K562 (cell line): ENCODE results near the gene LRRC59. TPM values are rescaled to one million over a fixed set of nuclear protein-coding genes. Genes with fewer than 3 reads are reported as not detected.

ENCODE experiments used
- ATAC-seq: fragments of 200-7000 bp; cut with Tn5 transposase; 3 replicates; pipeline ENCODE4 v1.9.1; 2020; ENCODE audit warnings: moderate library complexity
- BruUV-seq: library from RNA; stranded (reverse); fragments of 400-500 nt; replicated peaks from 2 replicates; lab custom pipeline; 2021; lab: Mats Ljungman, UMichigan
- CTCF ChIA-PET: fragments of 300-600 bp; formaldehyde crosslinking; extraction: SDS; loops from one replicate; lab custom pipeline; 2021; ENCODE audit warnings: low intra/inter-chr PET ratio; lab: Yijun Ruan, JAX
- POLR2A ChIA-PET: fragments of 300-600, 350-650 bp; sonication (Branson Sonifier 250); formaldehyde crosslinking; extraction: SDS; loops from one replicate; lab custom pipeline; 2021; ENCODE audit warnings: antibody characterized with exemption, inconsistent platforms; lab: Yijun Ruan, JAX
- DNase-seq, 4 experiments: peaks; one replicate each; pipeline versions ENCODE4 v3.0.0 to v3.0.0-alpha.2; 2011 to 2018; ENCODE audit warnings: low spot score in 3 of 4, mixed read lengths in 3 of 4; ENCODE audit errors: extremely low read depth in 1 of 4
- FAIRE-seq: peaks from 2 replicates; lab custom pipeline; 2011; peaks lifted over from hg19 to GRCh38; lab: Jason Lieb, UNC
- H2AFZ ChIP-seq: 2 replicates; pipeline ENCODE4 v1.6.0; 2011; ENCODE audit warnings: low read depth, low read length, control low read depth, inconsistent platforms
- H3K27ac ChIP-seq: fragments of 200-600 bp; 3 replicates; pipeline ENCODE4 v1.8.0; 2011; ENCODE audit warnings: low read depth, mild to moderate bottlenecking, control low read depth, inconsistent platforms, low read length, moderate library complexity, mixed read lengths; ENCODE audit errors: extremely low read depth
- H3K27me3 ChIP-seq, 2 experiments: fragments of 300-600 bp in 1 of 2; 2 replicates in 1 of 2; 3 replicates in 1 of 2; pipeline versions ENCODE4 v1.6.0 to v1.8.0; 2011; ENCODE audit warnings: inconsistent platforms in 2 of 2, low read length in 2 of 2, mild to moderate bottlenecking in 1 of 2, mixed read lengths in 1 of 2, moderate library complexity in 1 of 2; ENCODE audit not compliant: control insufficient read depth in 2 of 2, insufficient read depth in 2 of 2
- H3K36me3 ChIP-seq: fragments of 300-600 bp; 3 replicates; pipeline ENCODE4 v1.8.0; 2011; ENCODE audit warnings: mild to moderate bottlenecking, low read length, inconsistent platforms; ENCODE audit not compliant: control insufficient read depth, insufficient read depth
- H3K4me1 ChIP-seq, 2 experiments: fragments of 200-600 bp in 1 of 2; replicated peaks in 1 of 2; 2 replicates in 1 of 2; 3 replicates in 1 of 2; pipeline versions ENCODE4 v1.5.1 to v1.8.0; 2011; ENCODE audit warnings: inconsistent platforms in 2 of 2, low read length in 2 of 2, mild to moderate bottlenecking in 1 of 2, mixed read lengths in 1 of 2, moderate library complexity in 1 of 2; ENCODE audit not compliant: control insufficient read depth in 2 of 2, insufficient read depth in 2 of 2
- H3K4me2 ChIP-seq: 2 replicates; pipeline ENCODE4 v1.6.1; 2011; ENCODE audit warnings: low read length, control low read depth, inconsistent platforms, mixed read lengths; ENCODE audit not compliant: insufficient read depth
- H3K4me3 ChIP-seq: fragments of 200-600 bp; sonication (generic), shearing (Covaris generic); 2 replicates; pipeline ENCODE4 v1.5.1; 2016; ENCODE audit warnings: control low read depth, inconsistent platforms
- H3K79me2 ChIP-seq: fragments of 200-600 bp; 3 replicates; pipeline ENCODE4 v1.8.0; 2011; ENCODE audit warnings: low read length, inconsistent platforms; ENCODE audit not compliant: control insufficient read depth, insufficient read depth
- H3K9ac ChIP-seq, 2 experiments: 2 replicates each; pipeline versions ENCODE4 v1.6.0 to v1.6.1; 2011; ENCODE audit warnings: low read depth in 2 of 2, low read length in 2 of 2, control low read depth in 1 of 2, inconsistent platforms in 1 of 2, mild to moderate bottlenecking in 1 of 2, mixed read lengths in 1 of 2; ENCODE audit not compliant: insufficient read depth in 1 of 2
- H3K9me1 ChIP-seq: one replicate; pipeline ENCODE4 v1.6.0; 2011; ENCODE audit warnings: inconsistent platforms, mild to moderate bottlenecking, low read length, moderate library complexity; ENCODE audit not compliant: control insufficient read depth, insufficient read depth
- H3K9me3 ChIP-seq: replicated peaks from 2 replicates; pipeline ENCODE4 v1.5.1; 2011; ENCODE audit warnings: low read depth, low read length, inconsistent platforms; ENCODE audit not compliant: control insufficient read depth, insufficient read depth
- H4K20me1 ChIP-seq: replicated peaks from 2 replicates; pipeline ENCODE4 v1.6.1; 2011; ENCODE audit warnings: low read length, inconsistent platforms, mixed read lengths; ENCODE audit not compliant: control insufficient read depth, insufficient read depth
- CHD1 ChIP-seq: fragments of 200-600 bp; sonication (generic); IDR thresholded peaks from one replicate; pipeline ENCODE4 v1.6.1; 2012; ENCODE audit warnings: mild to moderate bottlenecking, moderate library complexity, low read length, inconsistent platforms
- FOXK1 ChIP-seq: sonication (generic); formaldehyde crosslinking; IDR thresholded peaks from 2 replicates; pipeline ENCODE4 v1.8.0; 2022; ENCODE audit warnings: missing genetic modification reagents, mild to moderate bottlenecking, borderline replicate concordance
- FUS ChIP-seq: fragments of 200-400 bp; formaldehyde crosslinking; optimal IDR thresholded peaks from 2 replicates; pipeline ENCODE3; 2017; ENCODE audit warnings: low read depth, low read length
- GABPA ChIP-seq: fragments of 200-800 bp; sonication (Bioruptor generic); conservative IDR thresholded peaks from 2 replicates; pipeline ENCODE4 v1.6.1; 2016; ENCODE audit warnings: low read depth, missing genetic modification characterization, missing compliant biosample characterization
- MAFG ChIP-seq: fragments of 450-650 bp; conservative IDR thresholded peaks from 2 replicates; pipeline ENCODE4 v1.6.1; 2016; ENCODE audit warnings: missing genetic modification characterization, missing compliant biosample characterization
- POLR2G ChIP-seq: fragments of 200-400 bp; formaldehyde crosslinking; IDR thresholded peaks from 2 replicates; pipeline ENCODE4 v1.6.1; 2017; ENCODE audit warnings: low read depth, mild to moderate bottlenecking, antibody characterized with exemption, low read length, moderate library complexity
- WGBS: fragments of 100-300 bp; shearing (Covaris generic); methylation state at CpG from one replicate; pipeline ENCODE4 v1.1.6; 2016; ENCODE audit warnings: low coverage, mixed read lengths; ENCODE audit not compliant: insufficient coverage; ENCODE audit errors: missing lambda C conversion rate; 5-methylcytosine and 5-hydroxymethylcytosine counted together
- in situ Hi-C: fragments of 300-500 bp; cut with MboI; formaldehyde crosslinking; loops from 4 replicates; pipeline ENCODE4 v1.15.0; 2018; ENCODE audit warnings: inconsistent platforms, mixed read lengths
- intact Hi-C: fragments of 100-400 bp; cut with micrococcal nuclease; formaldehyde crosslinking; loops from 2 replicates; pipeline ENCODE4 v1.14.2; 2022
- polyA plus RNA-seq, 8 experiments: library from polyadenylated mRNA; depleted of rRNA in 4 of 8; stranded (reverse) in 5 of 8; unstranded in 3 of 8; fragments of >200 nt; fragmentation: Nextera tagmentation in 2 of 8; fragmentation: Illumina TruSeq in 1 of 8; extraction: Ambion mirVana in 2 of 8; extraction: Trizol in 1 of 8; gene quantifications; 2 replicates each; pipeline versions ENCODE4 v1.2.1 to v1.2.3, GENCODE V29; 2011 to 2014; ENCODE audit warnings: inconsistent platforms in 1 of 8, missing spikeins in 1 of 8
- total RNA-seq, 7 experiments: library from RNA; depleted of rRNA in 6 of 7; stranded (reverse); fragments of >200 nt in 6 of 7; fragmentation: Illumina TruSeq in 2 of 7; extraction: Trizol in 2 of 7; gene quantifications; 2 replicates each; pipeline versions ENCODE4 v1.2.1 to v1.2.3, GENCODE V29; 2011 to 2021; ENCODE audit warnings: low replicate concordance in 1 of 7

Gene LRRC59
- total and polyA plus RNA-seq, 9 of the 15 experiments (the other 6 are each of a cell fraction or from before 2014, with no cell fraction given), result 27.8 to 244 (median 154) TPM

- no peak for FAIRE-seq
- no peak for DNase-seq
- intact Hi-C loops (no loop called here), in situ Hi-C loops (no loop called here)
- Histone ChIP-seq H3K4me1 (peaks cover 8 to 29% of the 10 kb centered on the region in 2 experiments; a peak in 4 of 5 replicates), H4K20me1 (no peaks in the 10 kb centered on the region; the same call in 1 of the 2 replicates), H3K9me1 (peaks cover 3% of the 10 kb centered on the region), H3K36me3 (no peaks in the 10 kb centered on the region), H3K9me3 (no peaks in the 10 kb centered on the region), H3K79me2 (peaks cover 18% of the 10 kb centered on the region), H3K27ac (no peak overlapping the region), H2AFZ (peak overlapping the region; percentile 89; the same call in 1 of the 2 replicates), H3K9ac (peak overlapping the region; percentile 65 to 94), H3K4me2 (peak overlapping the region; percentile 88), H3K27me3 (no peaks in the 10 kb centered on the region), H3K4me3 (peak overlapping the region; percentile 81)
- POLR2A ChIA-PET, result interaction anchor here (0.6 to 1.2 kb wide), 4 partner anchors 8 to 1073 kb away, joined by 3 to 6 read pairs (median 4); no protein-coding TSS in a partner anchor
- 0 out of 3 replicates have a peak, but pooled peaks have one; percentile 3 for ATAC-seq
- no TSS peak for BruUV-seq
- TF ChIP-seq MAFG (tag), result no peak
- TF ChIP-seq POLR2G, result peak; percentile 31
- TF ChIP-seq FOXK1, result no peak
- no peak for TF ChIP-seq FUS
- no peak for TF ChIP-seq CHD1
- no peak for TF ChIP-seq GABPA (tag)
- CTCF ChIA-PET, result no interaction called here
- 54% methylated on average over 12 of the region's 17 CpGs for WGBS
These were observed 50.0 kb downstream of the LRRC59 start for GRCh38 chr17:50347117-50347893.
